Measurements from ENCODE around the gene BHLHE40.

The BHLHE40 gene

DNA sequence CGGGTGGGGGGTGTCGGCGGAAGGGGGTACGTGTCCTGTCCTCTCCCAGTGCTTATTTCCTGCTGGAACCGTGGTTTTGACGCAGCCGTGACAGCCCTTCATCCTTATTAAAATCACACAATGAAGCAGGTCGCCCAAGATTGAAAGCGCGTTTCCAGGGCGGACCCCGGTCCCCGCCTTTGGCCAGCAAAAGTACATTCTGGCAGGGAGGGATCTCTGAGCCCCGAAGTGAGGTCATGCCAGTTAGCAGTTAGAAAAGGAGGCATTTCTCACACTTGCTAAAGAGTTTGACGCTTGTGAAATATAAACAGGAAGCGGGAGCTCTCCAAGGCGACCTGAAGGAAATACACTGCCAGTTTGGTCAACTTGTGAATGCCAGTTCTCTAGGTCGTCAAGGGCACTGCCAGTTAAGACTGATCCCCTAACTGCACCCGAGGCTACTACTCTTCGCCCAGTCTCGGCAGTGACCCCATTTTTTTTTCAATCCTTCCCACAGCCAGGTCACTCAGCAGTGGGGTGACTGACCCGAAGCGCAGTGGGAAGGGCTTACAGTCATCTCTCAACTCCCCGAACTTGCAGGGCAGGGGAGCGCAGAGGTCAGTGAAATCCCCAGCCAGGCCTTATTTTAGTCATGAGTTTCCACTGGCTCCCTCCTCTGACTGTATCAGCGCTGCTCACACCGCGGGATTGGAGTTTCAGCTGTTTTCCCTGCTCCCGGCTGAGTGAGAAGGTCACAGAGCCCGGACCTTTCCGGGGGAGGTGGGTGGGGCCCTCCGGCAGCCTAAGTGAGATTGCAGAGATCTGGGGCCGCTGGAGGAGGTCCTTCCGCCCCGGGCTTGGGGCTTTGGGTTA is 2.0 kb upstream of the BHLHE40 start:
- TF ChIP-seq TEAD4 (IDR thresholded peaks at IDR 0.05): no peak
- no peak for TF ChIP-seq YY1 (IDR thresholded peaks at IDR 0.05; ENCODE audit: low read depth)
- no peak for TF ChIP-seq MAX (IDR thresholded peaks at IDR 0.05)
- TF ChIP-seq NFIC (IDR thresholded peaks at IDR 0.05): no peak
- no peak for TF ChIP-seq CREB1 (IDR thresholded peaks at IDR 0.05; ENCODE audit: low read depth)
- TF ChIP-seq TAF1 (IDR thresholded peaks at IDR 0.05; ENCODE audit: low read depth): no peak
- no peak; the same call in 1 of the 2 replicates for TF ChIP-seq TCF12 (IDR thresholded peaks at IDR 0.05; ENCODE audit: low read depth)
- no peak for TF ChIP-seq FOXM1 (IDR thresholded peaks at IDR 0.05; ENCODE audit: borderline replicate concordance, low read depth)
- no peak for TF ChIP-seq EP300 (IDR thresholded peaks at IDR 0.05; ENCODE audit: borderline replicate concordance)
- TF ChIP-seq ZBTB7A (IDR thresholded peaks at IDR 0.05; ENCODE audit: low read depth): no peak
- TF ChIP-seq RAD21 (IDR thresholded peaks at IDR 0.05; ENCODE audit: low read depth): no peak
- no peak for TF ChIP-seq EGR1 (IDR thresholded peaks at IDR 0.05)
- TF ChIP-seq, protein P1, sequence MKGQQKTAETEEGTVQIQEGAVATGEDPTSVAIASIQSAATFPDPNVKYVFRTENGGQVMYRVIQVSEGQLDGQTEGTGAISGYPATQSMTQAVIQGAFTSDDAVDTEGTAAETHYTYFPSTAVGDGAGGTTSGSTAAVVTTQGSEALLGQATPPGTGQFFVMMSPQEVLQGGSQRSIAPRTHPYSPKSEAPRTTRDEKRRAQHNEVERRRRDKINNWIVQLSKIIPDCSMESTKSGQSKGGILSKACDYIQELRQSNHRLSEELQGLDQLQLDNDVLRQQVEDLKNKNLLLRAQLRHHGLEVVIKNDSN (IDR thresholded peaks at IDR 0.05): no peak
- TF ChIP-seq REST (IDR thresholded peaks at IDR 0.05; ENCODE audit: low read depth): no peak
- TF ChIP-seq CEBPB (IDR thresholded peaks at IDR 0.05): no peak

DNA sequence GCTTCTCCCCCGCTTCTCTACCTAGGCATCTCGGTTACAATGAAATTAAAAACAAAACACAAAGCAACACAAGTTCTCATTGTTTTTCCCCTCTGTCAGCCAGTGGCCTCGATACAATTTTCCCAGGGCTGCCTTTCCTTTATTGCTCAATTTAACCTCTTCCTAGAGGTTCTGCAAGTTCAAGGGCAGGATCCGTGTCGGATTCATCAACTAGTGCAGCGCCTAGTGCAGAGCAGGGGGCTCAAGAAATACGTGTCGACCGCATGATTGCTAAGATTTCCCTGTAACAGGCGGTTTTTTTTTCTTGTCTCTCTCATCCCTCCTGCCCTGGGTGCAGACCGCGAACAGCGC is 1.4 kb upstream of the BHLHE40 start:
- no peak for TF ChIP-seq NFIC (IDR thresholded peaks at IDR 0.05)
- TF ChIP-seq TAF1 (IDR thresholded peaks at IDR 0.05; ENCODE audit: low read depth): no peak
- no peak for TF ChIP-seq CREB1 (IDR thresholded peaks at IDR 0.05; ENCODE audit: low read depth)
- no peak for TF ChIP-seq YY1 (IDR thresholded peaks at IDR 0.05; ENCODE audit: low read depth)
- no peak for TF ChIP-seq TCF12 (IDR thresholded peaks at IDR 0.05; ENCODE audit: low read depth)
- TF ChIP-seq EP300 (IDR thresholded peaks at IDR 0.05; ENCODE audit: borderline replicate concordance): no peak
- TF ChIP-seq MAX (IDR thresholded peaks at IDR 0.05): no peak
- no peak for TF ChIP-seq RAD21 (IDR thresholded peaks at IDR 0.05; ENCODE audit: low read depth)
- no peak for TF ChIP-seq FOXM1 (IDR thresholded peaks at IDR 0.05; ENCODE audit: borderline replicate concordance, low read depth)
- TF ChIP-seq ZBTB7A (IDR thresholded peaks at IDR 0.05; ENCODE audit: low read depth): no peak
- TF ChIP-seq REST (IDR thresholded peaks at IDR 0.05; ENCODE audit: low read depth): no peak
- no peak for TF ChIP-seq CEBPB (IDR thresholded peaks at IDR 0.05)
- TF ChIP-seq EGR1 (IDR thresholded peaks at IDR 0.05): no peak
- TF ChIP-seq, protein P1 (IDR thresholded peaks at IDR 0.05): no peak
- no peak for TF ChIP-seq TEAD4 (IDR thresholded peaks at IDR 0.05)

- TF ChIP-seq NFIC (IDR thresholded peaks at IDR 0.05) (peak; percentile 91), EP300 (IDR thresholded peaks at IDR 0.05; ENCODE audit: borderline replicate concordance) (peak; percentile 88), REST (IDR thresholded peaks at IDR 0.05; ENCODE audit: low read depth) (no peak), EGR1 (IDR thresholded peaks at IDR 0.05) (peak; percentile 39; the same call in 1 of the 2 replicates), YY1 (IDR thresholded peaks at IDR 0.05; ENCODE audit: low read depth) (no peak), TEAD4 (IDR thresholded peaks at IDR 0.05) (peak; percentile 68; the same call in 1 of the 2 replicates), RAD21 (IDR thresholded peaks at IDR 0.05; ENCODE audit: low read depth) (no peak), MAX (IDR thresholded peaks at IDR 0.05) (peak; percentile 83), CREB1 (IDR thresholded peaks at IDR 0.05; ENCODE audit: low read depth) (no peak), TAF1 (IDR thresholded peaks at IDR 0.05; ENCODE audit: low read depth) (no peak), FOXM1 (IDR thresholded peaks at IDR 0.05; ENCODE audit: borderline replicate concordance, low read depth) (no peak), TCF12 (IDR thresholded peaks at IDR 0.05; ENCODE audit: low read depth) (peak; percentile 89; the same call in 1 of the 2 replicates), ZBTB7A (IDR thresholded peaks at IDR 0.05; ENCODE audit: low read depth) (no peak), CEBPB (IDR thresholded peaks at IDR 0.05) (peak; percentile 78)
- TF ChIP-seq, protein P1 (IDR thresholded peaks at IDR 0.05): peak; percentile 65
These were observed 852 bp upstream of the BHLHE40 start for GRCh38 chr3:4978204-4978965.

Data from Ishikawa (cell line).